ENCODE measurements around the gene NOP58. TPM values are rescaled to one million over a fixed set of nuclear protein-coding genes. Genes with fewer than 3 reads are reported as not detected.
"Not testable (repeated sequence)": the region's sequence is repeated elsewhere in the genome, so short reads cannot be mapped to it uniquely, and the experiment has no call there.

NOP58 gene
- total and polyA plus RNA-seq, 2 donors from 2014 or later = 38.6 to 57.1 TPM

DNA sequence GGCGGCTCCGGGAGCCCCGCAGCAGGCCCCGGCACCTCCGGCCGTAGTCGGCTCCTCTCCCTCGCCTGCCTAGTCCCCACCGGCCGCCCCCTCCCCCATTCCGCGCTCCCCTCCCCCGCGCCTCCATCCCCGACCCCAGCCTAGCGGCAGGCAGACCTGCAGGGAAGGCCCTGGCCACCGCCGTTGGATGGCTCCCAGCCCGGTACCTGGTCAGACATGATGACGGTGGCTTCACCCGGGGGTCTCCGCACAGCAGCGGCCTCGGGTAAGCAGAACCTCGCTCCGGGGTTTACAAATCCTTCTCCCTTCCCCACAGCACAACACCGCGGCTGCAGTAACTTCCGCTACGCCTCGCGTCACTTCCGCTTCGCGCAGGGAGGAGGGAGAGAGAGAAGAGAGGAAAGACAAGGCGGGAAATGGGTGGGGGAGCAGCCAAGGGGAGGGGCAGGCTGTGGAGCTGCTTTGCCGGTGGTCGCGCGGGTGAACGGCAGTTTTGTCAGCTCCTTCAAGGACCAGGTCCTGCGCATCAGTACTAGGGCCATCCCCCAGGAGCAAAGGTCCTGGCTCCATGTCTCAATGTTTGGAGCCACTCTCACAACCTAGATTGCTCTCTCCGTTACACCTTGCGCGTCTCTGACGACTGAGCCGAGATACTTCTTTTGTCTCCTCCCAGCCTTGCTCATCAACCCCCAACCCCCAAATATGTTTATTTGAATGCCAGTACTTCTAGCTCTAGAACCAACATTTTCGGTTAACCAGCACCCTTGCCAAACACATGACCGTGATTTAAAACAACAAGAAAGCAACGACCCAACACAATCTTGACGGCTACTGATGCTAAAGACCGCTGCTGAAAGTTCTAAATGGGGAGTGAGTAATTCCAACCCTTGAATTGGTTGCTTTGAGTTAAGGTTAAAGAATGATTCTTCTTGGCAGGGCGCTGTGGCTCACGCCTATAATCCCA is 27.0 kb upstream of the NOP58 start, which contains the start of gene SUMO1:
SUMO1 (minus strand) TSS at position 364 of the 964 bp plus-strand sequence; CDS start at position 218, 146 bp downstream.
- H3K27ac ChIP-seq (ENCODE audit: low read depth in 2 of 2, low read length in 2 of 2) = peak within 1 kb of the TSS; percentile 88
- H3K4me1 ChIP-seq (ENCODE audit: control insufficient read depth in 2 of 3, insufficient read depth in 2 of 3, low read depth in 1 of 3, low read length in 3 of 3) = peaks cover 0 to 11% (median 3%) of the 10 kb centered on the region in 3 donors
- intact Hi-C loops (cut with DNase I) = no loop called here
- DNase-seq (peak; percentile 96 to 99 (median 97)), FAIRE-seq (no peak)
- no peaks in the 10 kb centered on the region for H3K27me3 ChIP-seq (ENCODE audit: control insufficient read depth, insufficient read depth, low read length)
- peak within 1 kb of the TSS; percentile 98 to 99 (median 98) for H3K4me3 ChIP-seq (ENCODE audit: low read length in 3 of 3)
- H3K36me3 ChIP-seq (ENCODE audit: control insufficient read depth in 2 of 3, insufficient read depth in 3 of 3, low read length in 3 of 3) = no peaks in the 10 kb centered on the region
- peak within 1 kb of the TSS; percentile 85 to 97 (median 92) for H3K9ac ChIP-seq (ENCODE audit: low read length in 3 of 3)
- TF ChIP-seq CTCF (IDR thresholded peaks at IDR 0.05; ENCODE audit: borderline replicate concordance, extremely low read depth, insufficient read depth) = no peak
- no peaks in the 10 kb centered on the region for H3K9me3 ChIP-seq (ENCODE audit: control insufficient read depth in 2 of 3, insufficient read depth in 1 of 3, low read length in 3 of 3)

GRCh38 chr2:202247710-202248109 is 17.9 kb upstream of the NOP58 start:
- DNase-seq; H3K9me3 ChIP-seq (ENCODE audit: control insufficient read depth in 2 of 3, insufficient read depth in 1 of 3, low read length in 3 of 3); H3K4me3 ChIP-seq (ENCODE audit: low read length in 3 of 3); H3K27ac ChIP-seq (ENCODE audit: low read depth in 2 of 2, low read length in 2 of 2); H3K36me3 ChIP-seq (ENCODE audit: control insufficient read depth in 2 of 3, insufficient read depth in 3 of 3, low read length in 3 of 3); H3K4me1 ChIP-seq (ENCODE audit: control insufficient read depth in 2 of 3, insufficient read depth in 2 of 3, low read depth in 1 of 3, low read length in 3 of 3); H3K27me3 ChIP-seq (ENCODE audit: control insufficient read depth, insufficient read depth, low read length); H3K9ac ChIP-seq (ENCODE audit: low read length in 3 of 3); FAIRE-seq; intact Hi-C loops (cut with DNase I): not testable (repeated sequence)

DNA sequence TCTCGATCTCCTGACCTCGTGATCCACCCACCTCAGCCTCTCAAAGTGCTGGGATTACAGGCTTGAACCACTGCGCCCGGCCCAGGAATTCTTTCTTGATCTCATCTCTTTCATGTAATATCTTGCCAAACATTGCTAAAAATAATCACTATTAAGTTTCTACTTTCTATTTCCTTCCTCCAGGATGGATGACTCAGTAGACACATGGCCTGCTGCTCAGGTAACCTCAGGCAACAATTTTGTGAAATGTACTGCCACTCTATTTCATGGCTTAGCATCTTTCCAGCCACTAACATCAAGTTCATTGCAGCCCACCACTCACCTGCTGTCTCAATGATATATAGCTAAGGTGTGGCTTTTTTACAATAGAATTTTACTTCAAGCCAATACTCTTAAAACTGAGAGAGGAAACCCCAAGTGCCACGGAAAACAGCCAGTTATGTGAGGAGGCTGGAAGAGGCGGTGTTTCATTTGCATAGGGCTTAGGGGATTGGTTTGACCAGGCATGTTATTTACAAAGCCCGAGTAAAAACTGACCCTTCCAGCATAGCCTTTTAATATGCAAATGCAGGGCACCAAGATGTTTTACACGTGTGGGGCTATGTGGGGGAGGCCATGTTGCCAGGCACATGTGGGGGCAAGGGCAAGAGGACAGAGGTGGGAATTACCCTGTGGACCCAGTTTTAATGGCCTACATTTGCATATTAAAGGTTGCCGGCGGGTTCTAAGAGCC is 15.9 kb upstream of the NOP58 start:
- intact Hi-C loops (cut with DNase I) = no loop called here
- no peak for FAIRE-seq
- no peaks in the 10 kb centered on the region for H3K9me3 ChIP-seq (ENCODE audit: control insufficient read depth in 2 of 3, insufficient read depth in 1 of 3, low read length in 3 of 3)

More for the DNA sequence above, 15.9 kb upstream of the NOP58 start:
- no peaks in the 10 kb centered on the region for H3K4me1 ChIP-seq (ENCODE audit: control insufficient read depth in 2 of 3, insufficient read depth in 2 of 3, low read depth in 1 of 3, low read length in 3 of 3)
- DNase-seq = peak in 1 of 5 donors; percentile 23
- H3K9ac ChIP-seq (ENCODE audit: low read length in 3 of 3) = no peak overlapping the region
- TF ChIP-seq CTCF (IDR thresholded peaks at IDR 0.05; ENCODE audit: borderline replicate concordance, extremely low read depth, insufficient read depth) = no peak
- H3K36me3 ChIP-seq (ENCODE audit: control insufficient read depth in 2 of 3, insufficient read depth in 3 of 3, low read length in 3 of 3) = no peaks in the 10 kb centered on the region
- H3K27ac ChIP-seq (ENCODE audit: low read depth in 2 of 2, low read length in 2 of 2) = no peak overlapping the region
- no peaks in the 10 kb centered on the region for H3K27me3 ChIP-seq (ENCODE audit: control insufficient read depth, insufficient read depth, low read length)
- no peak overlapping the region for H3K4me3 ChIP-seq (ENCODE audit: low read length in 3 of 3)
